ENCODE measurements around the gene CABLES1. TPM values are rescaled to one million over a fixed set of nuclear protein-coding genes. Genes with fewer than 3 reads are reported as not detected.

The CABLES1 gene
- polyA plus RNA-seq, 1 of the 3 experiments (the other 2 are of a cell fraction): 2.2 TPM

DNA sequence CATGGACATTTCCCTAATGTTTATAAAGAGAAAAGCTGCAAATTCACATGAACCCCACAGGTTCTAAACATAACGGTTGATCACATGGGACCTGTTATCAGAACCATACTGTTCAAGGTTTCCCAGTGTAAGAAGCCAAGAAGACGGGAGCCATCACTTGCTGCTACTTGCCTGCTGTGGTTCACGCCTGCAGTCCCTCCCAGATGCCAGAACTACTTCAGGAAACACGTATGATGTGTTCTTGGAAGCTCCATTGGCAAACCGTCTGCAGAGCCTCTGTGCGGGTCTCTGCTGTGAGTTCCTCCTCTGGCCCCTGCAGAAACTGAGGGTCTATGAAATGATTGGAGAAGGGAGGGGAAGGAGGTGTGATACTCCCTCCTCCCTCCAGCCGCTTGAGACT is 75.2 kb downstream of the CABLES1 start (continued):
- TF ChIP-seq, protein P1, sequence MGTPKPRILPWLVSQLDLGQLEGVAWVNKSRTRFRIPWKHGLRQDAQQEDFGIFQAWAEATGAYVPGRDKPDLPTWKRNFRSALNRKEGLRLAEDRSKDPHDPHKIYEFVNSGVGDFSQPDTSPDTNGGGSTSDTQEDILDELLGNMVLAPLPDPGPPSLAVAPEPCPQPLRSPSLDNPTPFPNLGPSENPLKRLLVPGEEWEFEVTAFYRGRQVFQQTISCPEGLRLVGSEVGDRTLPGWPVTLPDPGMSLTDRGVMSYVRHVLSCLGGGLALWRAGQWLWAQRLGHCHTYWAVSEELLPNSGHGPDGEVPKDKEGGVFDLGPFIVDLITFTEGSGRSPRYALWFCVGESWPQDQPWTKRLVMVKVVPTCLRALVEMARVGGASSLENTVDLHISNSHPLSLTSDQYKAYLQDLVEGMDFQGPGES (IDR thresholded peaks at IDR 0.05; ENCODE audit: low read depth, low read length): no peak

DNA sequence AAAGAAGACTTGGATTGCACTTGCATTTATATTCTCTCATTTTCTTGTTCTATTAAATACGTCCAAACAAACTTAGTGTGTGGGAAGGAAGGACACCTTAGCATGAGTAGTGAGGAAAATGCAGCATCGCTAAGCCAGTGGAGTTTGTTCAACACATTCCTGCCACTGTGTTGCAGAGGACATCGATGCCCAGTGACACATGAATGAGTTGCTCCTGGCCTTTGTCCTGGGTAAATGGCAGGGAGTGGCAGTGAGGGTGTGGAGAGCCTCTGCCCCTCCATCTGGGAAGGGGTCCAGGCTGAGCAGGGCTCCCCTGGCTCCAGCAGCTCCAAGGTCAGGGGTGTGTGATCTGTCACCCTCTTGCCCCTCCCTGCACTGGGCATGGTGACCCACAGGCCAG is 75.9 kb downstream of the CABLES1 start:
- Histone ChIP-seq H3K27me3 (ENCODE audit: insufficient read depth) (no peaks in the 10 kb centered on the region), H3K4me1 (ENCODE audit: control insufficient read depth in 1 of 2, insufficient read depth in 2 of 2, low read depth in 1 of 2, low read length in 1 of 2) (peaks cover 0 to 3% of the 10 kb centered on the region in 2 experiments; a peak in 1 of 4 replicates), H3K36me3 (replicated peaks in 1 of 2; ENCODE audit: control insufficient read depth in 1 of 2, insufficient read depth in 2 of 2, low read length in 1 of 2) (peaks cover 0 to 8% of the 10 kb centered on the region in 2 experiments), H3F3A (replicated peaks; ENCODE audit: insufficient read depth) (no peaks in the 10 kb centered on the region), H3K9me3 (no peaks in the 10 kb centered on the region), H3K9me2 (no peaks in the 10 kb centered on the region), H3K4me2 (no peak overlapping the region), H4K20me1 (ENCODE audit: insufficient read depth) (no peaks in the 10 kb centered on the region), H2AFZ (ENCODE audit: low read depth) (no peak overlapping the region), H3K9ac (no peak overlapping the region), H3K4me3 (ENCODE audit: low read depth in 2 of 2, low read length in 1 of 2) (no peak overlapping the region), H3K27ac (ENCODE audit: low read depth in 2 of 2, low read length in 1 of 2) (no peak overlapping the region), H3K79me2 (ENCODE audit: insufficient read depth) (no peaks in the 10 kb centered on the region)
- DNase-seq: no peak
- 88% methylated on average over 3 of the region's 3 CpGs for WGBS (ENCODE audit: low lambda C conversion rate)
- ChIA-PET CTCF (interaction anchor here (1.5 kb wide), 1 partner anchor 80 kb away, joined by 3 read pairs; no protein-coding TSS in a partner anchor), POLR2A (no interaction called here)
- TF ChIP-seq, protein P1 (IDR thresholded peaks at IDR 0.05; ENCODE audit: low read depth, low read length): no peak
- TF ChIP-seq RXRA (IDR thresholded peaks at IDR 0.05; ENCODE audit: borderline replicate concordance, low read depth): no peak
- TF ChIP-seq SIN3A (IDR thresholded peaks at IDR 0.05; ENCODE audit: borderline replicate concordance, low read depth, low read length): no peak
- no peak for TF ChIP-seq ELF1 (IDR thresholded peaks at IDR 0.05)
- no peak for TF ChIP-seq JUND (IDR thresholded peaks at IDR 0.05)
- TF ChIP-seq FOSL2 (IDR thresholded peaks at IDR 0.05; ENCODE audit: borderline replicate concordance, low read depth): no peak
- TF ChIP-seq RCOR1 (IDR thresholded peaks at IDR 0.05; ENCODE audit: low read length): no peak
- no peak for TF ChIP-seq FOXJ3 (CRISPR knock-in tag; IDR thresholded peaks at IDR 0.05)
- no peak for TF ChIP-seq YY1 (IDR thresholded peaks at IDR 0.05; ENCODE audit: low read depth)
- TF ChIP-seq RFX5 (IDR thresholded peaks at IDR 0.05; ENCODE audit: low read length): no peak
- TF ChIP-seq, protein P2, sequence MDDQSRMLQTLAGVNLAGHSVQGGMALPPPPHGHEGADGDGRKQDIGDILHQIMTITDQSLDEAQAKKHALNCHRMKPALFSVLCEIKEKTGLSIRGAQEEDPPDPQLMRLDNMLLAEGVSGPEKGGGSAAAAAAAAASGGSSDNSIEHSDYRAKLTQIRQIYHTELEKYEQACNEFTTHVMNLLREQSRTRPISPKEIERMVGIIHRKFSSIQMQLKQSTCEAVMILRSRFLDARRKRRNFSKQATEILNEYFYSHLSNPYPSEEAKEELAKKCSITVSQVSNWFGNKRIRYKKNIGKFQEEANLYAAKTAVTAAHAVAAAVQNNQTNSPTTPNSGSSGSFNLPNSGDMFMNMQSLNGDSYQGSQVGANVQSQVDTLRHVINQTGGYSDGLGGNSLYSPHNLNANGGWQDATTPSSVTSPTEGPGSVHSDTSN (IDR thresholded peaks at IDR 0.05): no peak
- TF ChIP-seq NFIC (IDR thresholded peaks at IDR 0.05; ENCODE audit: borderline replicate concordance): no peak
- TF ChIP-seq CHD2 (IDR thresholded peaks at IDR 0.05; ENCODE audit: low read length, partially characterized antibody): no peak
- no peak for TF ChIP-seq GATA2 (CRISPR knock-in tag; IDR thresholded peaks at IDR 0.05)
- TF ChIP-seq SMC3 (IDR thresholded peaks at IDR 0.05; ENCODE audit: low read depth, low read length): no peak
- TF ChIP-seq, protein P3, sequence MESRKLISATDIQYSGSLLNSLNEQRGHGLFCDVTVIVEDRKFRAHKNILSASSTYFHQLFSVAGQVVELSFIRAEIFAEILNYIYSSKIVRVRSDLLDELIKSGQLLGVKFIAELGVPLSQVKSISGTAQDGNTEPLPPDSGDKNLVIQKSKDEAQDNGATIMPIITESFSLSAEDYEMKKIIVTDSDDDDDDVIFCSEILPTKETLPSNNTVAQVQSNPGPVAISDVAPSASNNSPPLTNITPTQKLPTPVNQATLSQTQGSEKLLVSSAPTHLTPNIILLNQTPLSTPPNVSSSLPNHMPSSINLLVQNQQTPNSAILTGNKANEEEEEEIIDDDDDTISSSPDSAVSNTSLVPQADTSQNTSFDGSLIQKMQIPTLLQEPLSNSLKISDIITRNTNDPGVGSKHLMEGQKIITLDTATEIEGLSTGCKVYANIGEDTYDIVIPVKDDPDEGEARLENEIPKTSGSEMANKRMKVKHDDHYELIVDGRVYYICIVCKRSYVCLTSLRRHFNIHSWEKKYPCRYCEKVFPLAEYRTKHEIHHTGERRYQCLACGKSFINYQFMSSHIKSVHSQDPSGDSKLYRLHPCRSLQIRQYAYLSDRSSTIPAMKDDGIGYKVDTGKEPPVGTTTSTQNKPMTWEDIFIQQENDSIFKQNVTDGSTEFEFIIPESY (IDR thresholded peaks at IDR 0.05; ENCODE audit: borderline replicate concordance, low read depth): no peak
